Left colon (tissue), 2 donors: Measurements from ENCODE around the gene TRAPPC10. TPM values are rescaled to one million over a fixed set of nuclear protein-coding genes. Genes with fewer than 3 reads are reported as not detected.

Experiments used
- ATAC-seq: fragments of 200-7000 bp; cut with Tn5 transposase; one replicate; pipeline ENCODE4 v1.9.1; 2020; ENCODE audit warnings: mild to moderate bottlenecking, moderate library complexity
- DNase-seq, 2 donors: peaks; one replicate each; pipeline ENCODE4 v3.0.0-alpha.2; 2020
- intact Hi-C, 2 donors: fragments of 100-400 bp; cut with DNase I in 1 of 2; cut with micrococcal nuclease in 1 of 2; formaldehyde crosslinking; loops; one replicate each; pipeline versions ENCODE4 v1.11.2 to v1.14.0; 2022; cut with DNase I, micrococcal nuclease
- total RNA-seq, 2 donors: library from RNA; stranded (reverse); fragmentation: NEBNext Ultra II Directional; extraction: Animal tissue kit (Norgen Biotek cat#: 25700); gene quantifications; one replicate each; pipeline ENCODE4 v1.2.1, GENCODE V29; 2021
- donor health status: DM: no; HTN: no; CAD: no.
- donor health status: DM: yes; HTN: yes; CAD: no.

The TRAPPC10 gene
- total RNA-seq, 2 donors from 2014 or later: 63.6 to 69.4 TPM

DNA sequence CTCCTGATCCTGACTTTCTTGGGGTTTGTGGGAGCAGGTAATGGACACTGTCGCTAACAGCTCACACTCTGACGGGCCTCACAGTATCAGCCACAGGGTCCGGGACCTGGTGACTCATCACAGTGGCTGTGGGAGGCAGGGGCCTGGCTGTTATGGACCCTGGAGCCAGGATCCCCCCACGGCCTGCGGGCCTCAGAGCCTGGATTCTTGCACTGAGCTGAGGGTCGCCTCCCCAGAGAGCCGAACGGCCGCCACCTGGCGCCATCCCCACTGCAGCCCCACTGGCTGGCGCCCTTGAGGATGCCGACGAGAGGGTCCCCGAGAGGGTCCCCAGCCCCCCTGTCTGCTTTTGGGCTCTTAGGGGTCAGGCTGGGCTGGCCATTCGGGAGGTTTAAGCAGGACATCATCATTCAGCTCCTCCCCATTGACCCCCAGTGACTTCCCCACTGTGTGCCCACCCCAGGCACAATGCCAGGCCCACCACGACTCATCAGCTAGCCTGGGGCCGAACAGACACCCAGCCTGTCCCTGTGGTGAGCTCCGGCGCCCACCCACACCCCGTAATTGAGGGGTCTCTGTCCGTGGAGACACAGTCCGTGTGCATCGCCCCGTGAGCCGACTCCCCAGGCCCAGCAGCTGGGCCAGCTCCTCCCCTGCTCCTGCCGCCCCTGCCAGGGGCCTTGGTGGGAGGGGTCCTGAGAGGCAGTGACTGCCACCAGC lies 30.8 kb upstream of the TRAPPC10 start:
- ATAC-seq: no peak

DNA sequence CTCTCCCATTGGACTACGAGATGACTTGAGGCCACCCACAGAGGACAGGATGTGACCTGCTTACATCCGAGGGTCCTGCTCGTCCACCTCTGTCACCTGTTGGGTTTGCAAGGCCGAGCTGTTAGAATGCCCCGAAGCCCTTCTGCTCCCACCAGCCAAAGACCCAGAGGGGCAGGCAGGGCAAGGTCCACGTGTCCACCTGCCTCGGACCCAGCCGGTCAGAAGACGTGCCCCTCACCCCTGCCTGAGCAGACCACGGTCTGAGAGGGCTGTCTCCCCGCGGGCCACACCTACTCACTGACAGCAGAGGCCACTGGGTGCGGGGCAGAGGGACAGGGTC lies 30.3 kb upstream of the TRAPPC10 start:
- ATAC-seq: no peak
- intact Hi-C loops: no loop called here

More for the DNA sequence above, 30.8 kb upstream of the TRAPPC10 start:
- intact Hi-C loops: no loop called here
- DNase-seq: no peak

DNA sequence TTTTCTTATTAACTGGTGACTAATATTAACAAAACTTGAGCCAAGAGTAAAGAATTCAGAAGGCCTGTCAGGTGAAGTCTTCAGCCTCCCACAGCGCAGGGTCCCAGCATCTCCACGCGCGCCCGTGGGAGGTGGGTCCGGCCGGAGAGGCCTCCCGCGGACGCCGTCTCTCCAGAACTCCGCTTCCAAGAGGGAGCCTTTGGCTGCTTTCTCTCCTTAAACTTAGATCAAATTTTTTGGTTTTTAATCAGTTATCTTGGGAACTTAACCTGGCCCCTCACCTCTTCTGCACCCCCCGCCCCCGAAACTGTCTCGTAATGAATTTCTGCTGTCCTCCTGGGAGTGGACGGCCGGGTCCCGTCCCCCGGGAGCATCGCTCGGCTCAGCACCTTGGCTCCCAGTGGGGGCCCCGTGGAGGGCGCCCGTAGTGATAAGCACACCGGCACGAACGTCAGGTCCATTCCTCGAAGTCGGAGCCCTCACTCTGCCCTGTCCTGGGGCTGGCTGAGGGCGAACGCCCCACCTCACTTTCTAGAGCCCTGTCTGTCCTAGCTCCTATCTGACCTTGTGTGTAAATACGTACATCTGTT lies 29.5 kb upstream of the TRAPPC10 start:
- intact Hi-C loops: no loop called here
- ATAC-seq (no peak), DNase-seq (no peak)

More for the DNA sequence above, 30.3 kb upstream of the TRAPPC10 start:
- no peak for DNase-seq

DNA sequence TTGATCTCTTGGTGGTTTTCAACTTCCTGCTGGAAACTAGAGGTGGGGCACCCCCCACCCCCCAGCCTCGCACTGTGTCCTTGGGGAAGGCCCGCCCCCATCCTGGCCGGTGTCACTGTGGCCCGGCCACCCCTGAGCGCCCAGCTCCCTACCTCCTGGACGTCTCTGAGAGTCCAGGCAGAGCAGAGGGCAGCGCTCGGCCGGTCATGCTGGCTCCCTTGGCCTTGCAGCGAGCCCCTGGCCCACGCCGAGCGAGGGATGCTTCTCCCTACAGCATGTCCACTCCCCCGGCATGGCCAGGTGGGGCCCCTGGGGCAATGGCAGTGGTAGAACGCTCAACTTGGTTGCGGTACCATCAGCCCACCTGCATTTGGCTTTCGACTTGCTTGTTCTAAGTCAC lies 28.7 kb upstream of the TRAPPC10 start:
- ATAC-seq (no peak), DNase-seq (no peak)
- intact Hi-C loops: no loop called here

DNA sequence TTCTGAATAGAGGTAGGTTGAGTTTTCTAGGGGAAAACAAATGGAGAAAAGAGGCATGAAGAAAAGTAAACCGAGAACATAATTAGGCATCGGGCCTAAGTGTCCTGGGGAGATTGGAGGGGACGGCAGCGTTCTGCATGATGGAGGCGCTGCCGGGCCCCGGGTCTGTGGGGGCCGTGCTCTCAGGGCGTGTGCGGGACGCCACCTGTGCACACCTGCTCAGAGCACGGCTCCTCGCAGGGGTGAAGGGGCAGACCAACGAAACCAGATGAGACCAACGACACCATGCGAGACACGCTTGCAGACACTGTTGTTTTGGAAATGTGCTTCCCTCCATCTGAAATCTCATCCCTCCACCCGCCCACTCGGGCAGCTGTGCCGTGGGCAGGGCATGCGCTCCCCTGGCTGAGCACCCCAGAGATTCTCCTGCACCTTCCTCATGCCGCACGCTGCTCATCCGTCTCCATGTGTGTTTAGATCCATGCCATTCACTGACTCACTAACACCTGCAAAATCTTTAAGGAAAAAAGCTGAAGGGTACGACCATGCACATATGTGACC lies 28.2 kb upstream of the TRAPPC10 start:
- ATAC-seq: no peak
- intact Hi-C loops: no loop called here
- no peak for DNase-seq

DNA sequence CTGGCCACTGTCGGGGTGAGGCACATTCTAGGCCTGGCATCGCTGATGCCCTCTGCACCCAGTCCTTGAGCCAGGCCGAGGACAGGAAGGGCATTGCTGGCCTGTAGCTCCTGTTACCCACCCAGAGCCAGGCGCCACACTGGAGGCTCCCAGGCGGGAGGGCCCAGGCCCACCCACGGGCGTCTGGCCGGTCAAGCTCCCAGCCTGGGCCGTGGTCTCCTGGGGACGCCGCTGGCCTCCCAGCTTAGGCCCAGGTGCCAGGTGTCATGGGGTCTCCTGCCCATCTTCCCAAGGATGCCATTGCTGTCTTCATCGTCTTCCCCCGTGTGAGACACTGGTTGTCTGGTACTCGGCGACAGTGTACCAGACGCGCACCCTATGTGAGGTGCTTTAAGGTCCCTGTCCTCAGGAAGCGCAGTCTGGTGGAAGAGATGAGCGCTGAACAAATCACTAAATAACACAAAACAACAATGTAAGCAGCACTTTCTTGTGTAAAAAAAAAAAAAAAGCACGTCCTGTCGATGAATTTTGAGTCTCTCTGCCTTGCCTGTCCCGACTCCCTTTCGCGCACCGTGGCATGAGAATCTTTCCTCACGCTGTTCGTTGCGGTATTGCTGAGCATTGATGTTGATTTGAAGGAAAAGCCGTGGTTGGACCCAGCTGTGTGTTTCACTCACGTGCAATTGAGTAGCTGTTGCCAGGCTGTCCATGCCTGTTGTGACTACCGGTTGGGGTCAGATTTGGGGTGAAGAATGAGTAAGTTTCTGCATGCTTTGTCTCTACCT lies 27.0 kb upstream of the TRAPPC10 start:
- peak; percentile 11 for ATAC-seq
- intact Hi-C loops: no loop called here
- no peak for DNase-seq

DNA sequence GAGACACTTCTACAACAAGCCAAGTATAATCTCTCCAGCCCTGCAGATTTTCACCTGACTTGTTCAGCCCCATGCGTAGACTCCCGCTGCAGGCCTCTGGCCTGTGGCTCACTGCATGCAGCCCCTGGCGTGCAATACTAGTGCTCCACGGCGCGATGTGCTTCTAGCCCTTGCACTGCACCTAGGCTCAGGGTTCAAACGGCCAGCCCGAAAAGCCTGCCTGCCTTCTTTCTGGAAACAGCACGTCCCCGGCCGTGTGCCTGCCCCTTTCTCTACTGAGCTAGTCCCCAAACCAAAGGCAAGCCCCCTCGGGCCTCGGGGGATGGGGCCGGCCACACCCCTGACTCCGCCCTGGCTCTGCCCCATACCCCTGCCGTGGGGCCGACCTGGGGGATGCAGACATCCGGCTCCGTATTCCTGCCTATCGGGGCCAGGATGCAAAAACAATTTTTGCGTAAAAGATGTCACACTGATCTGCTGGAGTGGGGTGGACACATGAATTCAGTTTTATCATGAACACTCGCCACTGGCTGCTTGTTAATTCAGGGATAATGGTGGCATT lies 26.3 kb upstream of the TRAPPC10 start:
- DNase-seq (no peak), ATAC-seq (peak; percentile 16)
- intact Hi-C loops: no loop called here

DNA sequence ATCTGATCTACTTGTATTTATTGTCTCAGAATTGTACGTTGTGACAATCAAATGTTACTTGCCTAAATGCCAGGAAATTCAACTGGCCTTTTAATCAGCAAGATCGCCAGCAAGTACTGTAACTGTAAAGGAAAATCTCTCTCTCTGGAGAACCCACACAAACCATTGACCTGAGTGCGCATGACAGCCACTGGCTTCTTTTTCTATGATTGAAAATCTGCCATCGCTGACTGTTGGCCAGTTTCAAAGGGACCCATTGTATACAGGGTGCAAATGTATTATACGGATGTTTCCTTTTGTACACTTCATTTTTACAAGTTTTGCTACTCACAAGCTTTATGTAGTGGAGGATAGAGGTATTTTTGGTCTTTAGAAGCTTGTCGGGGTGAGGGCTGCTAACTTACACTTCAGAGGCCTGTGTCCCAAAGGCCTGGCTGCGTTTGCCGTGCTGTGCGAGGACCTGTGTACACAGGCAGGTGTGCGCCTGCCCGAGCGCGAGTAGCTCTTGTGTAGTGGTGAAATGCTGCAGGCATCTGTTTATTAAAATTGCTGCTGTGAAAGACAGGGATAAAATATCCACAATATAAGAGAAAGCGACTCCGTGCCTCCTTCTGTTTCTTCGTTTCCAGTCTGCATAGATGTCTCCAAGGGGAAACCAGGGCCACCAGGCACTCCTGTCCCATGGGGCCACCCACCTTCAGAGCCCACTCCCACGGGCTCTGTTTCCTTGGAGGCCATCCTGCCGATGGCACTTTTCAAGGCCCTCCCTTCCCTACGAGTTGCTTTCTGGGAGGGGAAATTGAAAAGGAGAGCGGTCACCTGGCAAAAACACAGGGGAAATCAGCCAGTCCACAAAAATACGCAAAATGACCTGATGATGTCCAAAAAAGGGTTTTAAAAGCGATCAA lies 25.3 kb upstream of the TRAPPC10 start:
- intact Hi-C loops: no loop called here
- ATAC-seq: no peak
- no peak for DNase-seq

DNA sequence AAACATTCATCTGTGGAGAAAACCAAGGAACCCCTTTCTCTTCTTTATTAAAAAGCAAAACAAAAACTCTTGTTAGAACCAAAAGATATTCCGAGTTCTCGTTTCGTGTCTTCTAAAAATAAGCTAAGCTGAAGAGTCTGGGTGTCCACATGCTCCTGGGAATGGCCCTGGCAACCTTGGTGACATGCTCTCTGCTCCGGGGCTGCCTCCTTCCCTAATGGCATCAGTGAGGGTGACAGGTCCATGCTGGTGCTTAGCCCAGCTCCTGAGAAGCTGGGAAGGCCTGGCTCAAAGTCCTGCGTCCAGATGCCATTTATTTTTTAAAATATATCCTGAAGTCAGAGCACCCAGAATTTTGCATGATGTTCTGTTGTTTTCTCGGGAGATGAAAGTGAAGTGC lies 24.6 kb upstream of the TRAPPC10 start:
- intact Hi-C loops: no loop called here
- ATAC-seq (no peak), DNase-seq (no peak)

DNA sequence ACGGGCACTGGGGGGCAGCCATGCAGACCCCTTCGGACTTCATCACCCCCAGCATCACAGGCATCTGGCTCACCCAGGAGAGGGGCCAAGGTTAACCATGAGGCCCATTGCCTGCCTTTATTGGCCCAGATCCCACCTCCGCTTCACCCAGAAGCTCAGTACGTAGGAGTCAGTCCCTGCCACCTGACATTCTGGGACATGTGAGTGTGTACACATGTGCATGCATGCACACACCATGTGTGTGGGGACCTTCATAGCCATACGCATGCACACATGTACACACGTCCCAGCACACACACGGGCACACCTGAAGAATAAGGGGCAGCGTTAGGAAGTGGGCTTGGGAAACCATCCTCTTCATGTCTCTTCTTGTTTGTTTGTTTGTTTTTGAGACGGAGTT lies 24.1 kb upstream of the TRAPPC10 start:
- intact Hi-C loops: no loop called here
- ATAC-seq: no peak
- no peak for DNase-seq

DNA sequence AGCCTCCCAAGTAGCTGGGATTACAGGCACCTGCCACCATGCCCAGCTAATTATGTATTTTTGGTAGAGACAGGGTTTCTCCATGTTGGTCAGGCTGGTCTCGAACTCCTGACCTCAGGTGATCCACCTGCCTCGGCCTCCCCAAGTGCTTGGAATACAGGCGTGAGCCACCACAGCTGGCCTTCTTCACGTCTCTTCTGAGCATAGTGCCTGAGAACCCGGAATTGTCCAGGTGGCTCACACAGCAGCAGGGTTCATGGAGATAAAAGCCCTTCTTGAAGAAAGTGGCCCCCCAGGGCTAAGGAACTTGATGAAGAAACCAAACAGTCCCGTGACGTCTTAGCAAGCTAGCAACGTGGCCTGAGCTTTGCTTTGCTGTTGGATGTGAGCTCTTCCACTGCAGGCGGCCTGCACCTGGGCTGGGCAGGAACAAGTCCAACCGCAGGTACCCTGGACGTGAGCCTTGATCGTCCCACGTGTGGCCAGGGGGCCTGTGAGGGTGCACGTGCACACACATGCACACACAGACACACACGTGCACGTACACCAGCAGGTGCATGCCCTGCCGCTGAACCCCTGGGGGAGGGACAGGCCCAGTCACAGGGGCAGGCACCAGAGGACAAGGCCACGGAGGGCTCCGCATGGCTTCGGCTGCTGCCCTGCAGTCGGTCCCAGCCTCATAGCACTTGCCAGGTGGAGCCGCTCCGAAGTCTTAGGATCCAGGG lies 23.4 kb upstream of the TRAPPC10 start:
- DNase-seq: no peak
- intact Hi-C loops: no loop called here
- ATAC-seq: no peak

DNA sequence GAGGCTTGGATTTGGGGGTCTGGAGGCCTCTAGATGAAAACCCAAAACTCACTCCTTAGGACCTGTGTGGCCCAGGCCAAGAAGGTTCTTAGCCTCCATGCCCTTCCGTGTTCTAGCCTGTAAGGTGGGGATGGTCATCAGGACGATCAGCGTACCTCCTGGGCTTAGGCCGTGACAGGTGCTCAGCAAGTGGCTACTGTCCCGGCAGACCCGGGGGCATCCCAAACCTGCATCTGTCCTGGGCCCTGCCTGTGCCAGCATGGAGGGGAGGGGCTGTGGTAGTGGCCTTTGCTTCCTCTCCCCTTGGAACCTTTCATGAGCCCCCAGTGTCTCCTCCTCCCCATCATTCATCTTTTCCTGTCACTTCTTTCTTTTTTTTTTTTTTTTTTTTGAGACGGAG lies 22.7 kb upstream of the TRAPPC10 start:
- no peak for DNase-seq
- no peak for ATAC-seq
- intact Hi-C loops: no loop called here

DNA sequence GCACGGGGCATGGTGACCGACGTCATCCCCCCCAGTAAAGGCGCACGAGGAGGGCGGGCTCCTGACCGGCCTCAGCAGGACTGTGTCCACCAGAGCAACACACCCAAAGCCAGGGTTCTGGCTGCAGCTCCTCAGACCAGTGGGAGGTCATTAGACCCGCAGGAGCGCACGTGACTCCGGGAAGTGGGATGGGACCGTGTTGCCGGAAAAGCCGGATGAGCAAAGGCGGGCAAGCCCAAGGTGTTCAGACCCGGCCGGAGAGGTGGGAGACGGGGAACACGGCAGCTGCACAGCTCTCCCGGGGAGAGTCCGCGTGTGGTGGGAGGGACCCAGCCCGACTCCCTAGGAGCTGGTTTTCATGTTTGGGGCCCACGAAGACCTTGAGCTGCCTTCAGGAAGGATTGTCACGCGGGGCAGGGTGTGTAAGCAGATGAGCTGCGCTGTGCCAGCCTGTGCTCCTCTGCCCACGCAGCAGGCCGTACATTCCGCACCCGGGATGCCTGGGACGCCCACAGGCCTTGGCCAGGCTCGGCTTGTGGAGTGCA lies 20.6 kb upstream of the TRAPPC10 start:
- intact Hi-C loops: no loop called here
- ATAC-seq: no peak
- no peak for DNase-seq

DNA sequence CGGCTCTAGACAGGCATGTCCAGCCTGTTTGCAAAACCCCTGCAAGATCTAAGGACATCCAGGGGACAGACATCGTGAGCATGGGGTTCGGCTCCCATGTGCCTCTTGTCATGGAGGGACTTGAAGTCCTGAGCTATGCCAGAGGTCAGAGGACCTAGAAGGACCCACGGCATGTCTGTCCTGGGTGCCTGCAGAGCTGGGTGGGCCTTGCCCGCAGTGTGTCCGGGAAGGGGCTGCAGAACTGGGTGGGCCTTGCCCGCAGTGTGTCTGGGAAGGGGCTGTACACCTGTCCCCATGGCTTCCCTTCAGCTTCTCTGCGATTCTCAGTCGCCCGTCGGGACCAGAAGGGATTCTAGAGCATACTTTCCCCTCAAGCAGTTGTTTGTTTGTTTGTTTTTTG lies 20.0 kb upstream of the TRAPPC10 start:
- no peak for DNase-seq
- intact Hi-C loops: no loop called here
- no peak for ATAC-seq

DNA sequence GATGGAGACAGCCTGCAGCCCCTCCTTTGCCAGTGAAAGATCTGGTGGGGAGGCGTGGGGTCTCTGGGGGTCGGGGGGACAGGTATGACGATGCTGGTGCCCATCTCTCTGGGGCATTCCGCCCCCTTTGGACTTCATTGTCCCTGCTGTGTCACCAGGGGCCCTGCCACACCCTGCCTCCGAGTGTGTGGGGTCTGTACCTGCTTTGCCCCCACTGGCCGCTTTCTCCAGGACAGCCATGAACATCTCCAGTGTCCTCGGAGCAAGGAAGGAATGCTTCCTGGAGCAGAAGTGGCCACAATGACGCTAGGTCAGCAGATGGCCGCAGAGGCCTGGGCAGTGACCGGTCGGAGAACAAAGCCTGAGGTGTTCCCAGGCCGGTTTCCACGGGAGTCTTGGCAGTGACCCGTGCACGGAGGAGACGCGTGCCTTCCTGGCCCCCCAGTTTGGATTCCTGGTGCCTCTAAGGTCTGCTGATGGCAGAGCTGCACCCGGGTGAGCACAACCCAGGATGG lies 18.6 kb upstream of the TRAPPC10 start:
- ATAC-seq (no peak), DNase-seq (no peak)
- intact Hi-C loops: no loop called here

DNA sequence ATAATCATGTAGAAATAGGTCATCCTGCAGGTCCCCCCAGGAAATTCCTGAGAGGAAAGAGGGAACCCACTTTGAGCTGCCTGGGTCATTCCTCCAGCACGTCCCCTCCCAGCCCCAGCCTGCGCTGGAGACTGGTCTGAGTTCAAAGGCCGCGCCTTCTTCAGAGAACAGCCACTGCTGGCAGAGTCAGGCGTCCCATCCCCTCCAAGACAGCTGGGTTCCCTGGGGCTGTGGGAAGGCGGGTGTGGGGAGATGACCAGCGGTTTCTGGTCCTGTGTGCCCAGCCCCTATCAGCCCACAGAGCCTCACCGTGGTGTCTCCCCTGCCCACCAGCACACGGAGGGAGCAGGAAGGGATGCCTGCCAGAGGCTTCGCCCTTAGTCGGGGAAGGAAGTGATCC lies 18.0 kb upstream of the TRAPPC10 start:
- DNase-seq (no peak), ATAC-seq (peak; percentile 45)
- intact Hi-C loops: no loop called here

DNA sequence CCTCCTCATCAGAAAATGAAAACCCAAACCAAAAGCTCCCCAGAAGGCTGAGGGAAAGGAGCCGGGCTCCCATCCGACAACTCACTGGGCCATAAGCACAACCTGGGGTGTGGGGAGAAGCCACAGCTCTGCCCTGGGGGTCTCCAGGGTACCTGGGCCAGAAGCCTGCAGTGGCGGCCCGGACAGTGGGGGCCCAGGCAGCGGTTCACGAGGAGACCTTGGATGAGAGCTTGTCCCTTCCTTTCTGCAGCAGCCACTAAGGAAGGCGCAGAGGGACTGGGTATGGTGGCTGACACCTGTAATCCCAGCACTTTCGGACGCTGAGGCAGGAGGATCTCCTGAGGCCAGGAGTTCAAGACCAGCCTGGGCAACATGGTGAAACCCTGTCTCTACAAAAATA lies 17.5 kb upstream of the TRAPPC10 start:
- ATAC-seq (no peak), DNase-seq (no peak)
- intact Hi-C loops: no loop called here
